ENCODE results near the gene ANKMY1.

- TF ChIP-seq CTCF (IDR thresholded peaks at IDR 0.05) (no peak), POLR2A (IDR thresholded peaks at IDR 0.05) (no peak)
Measured at GRCh38 chr2:240449764-240450531, 107.8 kb downstream of the ANKMY1 start.
